ENCODE measurements around the gene PHLDB1.
"Not testable (repeated sequence)": the region's sequence is repeated elsewhere in the genome, so short reads cannot be mapped to it uniquely, and the experiment has no call there.

Gene PHLDB1

DNA sequence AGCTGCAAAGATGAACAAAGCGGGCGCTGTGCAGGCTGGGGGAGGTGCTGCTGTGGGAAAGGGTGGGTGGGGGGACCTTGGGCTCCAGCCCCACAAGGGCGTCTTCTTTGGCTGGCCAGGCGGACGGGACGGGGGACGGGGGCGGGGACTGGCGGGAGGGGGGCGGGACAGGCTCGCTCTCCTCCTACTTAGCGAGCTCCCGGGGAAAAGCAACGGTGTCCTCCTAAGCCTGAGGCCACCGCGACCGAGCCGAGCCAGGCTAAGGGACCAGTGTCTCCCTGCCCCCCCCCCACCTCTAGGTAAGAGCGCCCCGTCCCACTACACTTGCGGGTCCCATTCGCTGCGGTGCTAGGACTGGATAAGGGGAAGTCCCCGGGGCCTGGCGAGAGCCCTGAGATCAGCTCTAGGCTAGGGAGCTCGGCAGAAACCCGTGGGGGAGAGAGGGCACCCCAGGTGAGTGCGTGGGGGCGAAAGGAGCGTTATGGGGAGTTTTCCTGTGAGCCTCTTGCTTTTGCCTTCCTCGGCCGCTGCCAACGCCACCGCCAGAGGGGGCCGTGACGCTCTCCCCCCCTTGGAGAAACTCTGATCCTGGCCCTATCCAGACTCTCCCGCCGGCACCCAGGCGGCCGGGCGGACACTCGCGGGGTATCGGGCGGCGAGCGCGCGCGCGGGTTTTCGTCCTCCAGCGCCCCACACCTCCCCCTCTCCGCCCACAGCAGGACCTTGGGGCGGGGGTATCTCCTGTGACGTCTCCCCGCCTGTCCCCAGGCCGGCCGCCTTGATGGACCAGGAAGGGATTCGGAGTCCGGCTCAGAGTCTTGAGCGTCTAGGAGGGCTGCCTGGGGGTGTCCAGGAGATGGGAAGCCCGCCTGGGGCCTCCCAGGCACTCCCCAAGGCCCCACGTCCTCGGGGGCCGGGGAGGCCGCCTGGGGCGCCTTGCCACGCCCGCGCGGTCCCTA, at the start of gene PHLDB1:
PHLDB1 (plus strand) TSS at position 215 of the 959 bp plus-strand sequence. CDS start 6,222 bp downstream, outside the sequence.
- DNase-seq (ENCODE audit: low spot score), result no peak

DNA sequence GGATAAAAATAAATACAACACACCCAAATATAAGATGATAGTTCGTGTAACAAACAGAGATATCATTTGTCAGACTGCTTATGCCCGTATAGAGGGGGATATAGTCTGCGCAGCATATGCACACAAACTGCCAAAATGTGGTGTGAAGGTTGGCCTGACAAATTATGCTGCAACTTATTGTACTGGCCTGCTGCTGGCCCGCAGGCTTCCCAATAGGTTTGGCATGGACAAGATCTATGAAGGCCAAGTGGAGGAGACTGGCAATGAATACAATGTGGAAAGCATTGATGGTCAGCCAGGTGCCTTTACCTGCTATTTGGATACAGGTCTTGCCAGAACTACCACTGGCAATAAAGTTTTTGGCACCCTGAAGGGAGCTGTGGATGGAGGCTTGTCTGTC, 46.6 kb upstream of the PHLDB1 start:
- DNase-seq (ENCODE audit: low spot score), result no peak

DNA sequence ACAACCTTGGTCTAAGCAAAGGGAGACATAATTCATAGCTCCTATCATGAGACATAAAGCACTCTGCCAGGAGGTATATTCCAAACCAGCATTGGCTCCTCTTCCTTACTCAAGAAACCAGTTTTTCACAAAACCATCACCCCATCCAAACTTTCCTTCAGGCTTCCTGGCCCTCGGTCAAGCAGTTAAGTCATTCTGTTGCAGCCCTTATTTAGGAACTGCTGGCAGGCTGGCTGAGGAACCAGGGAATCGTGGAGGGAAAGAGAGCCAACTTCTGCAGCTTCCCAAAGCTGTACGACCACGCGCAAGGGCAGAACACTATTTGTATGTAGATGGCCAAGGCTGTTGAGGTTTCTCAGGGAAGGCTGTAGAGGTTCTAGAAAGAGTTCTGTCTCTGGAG, 42.4 kb upstream of the PHLDB1 start:
- no peak for DNase-seq (ENCODE audit: low spot score)

GRCh38 chr11:118569670-118570069, 37.7 kb upstream of the PHLDB1 start:
- no peak for DNase-seq (ENCODE audit: low spot score)

DNA sequence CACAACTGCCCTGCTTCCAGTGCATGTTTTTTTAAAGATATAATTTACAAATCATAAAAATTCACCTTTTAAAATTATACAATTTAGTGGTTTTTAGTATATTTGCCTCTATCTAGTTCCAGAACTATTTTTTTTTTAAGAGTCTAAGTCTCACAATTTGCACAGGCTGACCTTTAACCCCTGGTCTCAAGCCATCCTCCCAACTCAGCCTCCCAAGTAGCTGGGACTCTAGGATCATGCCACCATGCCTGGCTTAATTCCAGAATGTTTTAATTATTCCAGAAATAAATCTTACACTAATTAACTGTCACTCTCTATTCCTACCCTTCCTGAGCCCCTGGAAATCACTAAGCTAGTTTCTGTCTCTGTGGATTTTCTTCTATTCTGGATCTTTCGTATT, 36.6 kb upstream of the PHLDB1 start:
- no peak for DNase-seq (ENCODE audit: low spot score)

DNA sequence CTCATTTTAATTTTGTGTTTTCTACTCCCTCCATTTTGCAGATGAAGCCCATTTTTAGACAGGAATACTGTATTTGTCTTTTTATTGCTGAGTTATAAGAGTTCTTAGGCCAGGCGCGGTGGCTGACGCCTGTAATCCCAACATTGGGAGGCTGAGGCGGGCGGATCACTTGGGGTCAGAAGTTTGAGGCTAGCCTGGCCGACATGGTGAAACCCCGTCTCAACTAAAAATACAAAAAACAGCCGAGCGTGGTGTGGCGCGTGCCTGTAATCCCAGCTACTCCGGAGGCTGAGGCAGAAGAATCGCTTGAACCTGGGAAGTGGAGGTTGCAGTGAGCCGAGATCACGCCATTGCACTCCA, 35.7 kb upstream of the PHLDB1 start:
- DNase-seq (ENCODE audit: low spot score), result peak; percentile 16

DNA sequence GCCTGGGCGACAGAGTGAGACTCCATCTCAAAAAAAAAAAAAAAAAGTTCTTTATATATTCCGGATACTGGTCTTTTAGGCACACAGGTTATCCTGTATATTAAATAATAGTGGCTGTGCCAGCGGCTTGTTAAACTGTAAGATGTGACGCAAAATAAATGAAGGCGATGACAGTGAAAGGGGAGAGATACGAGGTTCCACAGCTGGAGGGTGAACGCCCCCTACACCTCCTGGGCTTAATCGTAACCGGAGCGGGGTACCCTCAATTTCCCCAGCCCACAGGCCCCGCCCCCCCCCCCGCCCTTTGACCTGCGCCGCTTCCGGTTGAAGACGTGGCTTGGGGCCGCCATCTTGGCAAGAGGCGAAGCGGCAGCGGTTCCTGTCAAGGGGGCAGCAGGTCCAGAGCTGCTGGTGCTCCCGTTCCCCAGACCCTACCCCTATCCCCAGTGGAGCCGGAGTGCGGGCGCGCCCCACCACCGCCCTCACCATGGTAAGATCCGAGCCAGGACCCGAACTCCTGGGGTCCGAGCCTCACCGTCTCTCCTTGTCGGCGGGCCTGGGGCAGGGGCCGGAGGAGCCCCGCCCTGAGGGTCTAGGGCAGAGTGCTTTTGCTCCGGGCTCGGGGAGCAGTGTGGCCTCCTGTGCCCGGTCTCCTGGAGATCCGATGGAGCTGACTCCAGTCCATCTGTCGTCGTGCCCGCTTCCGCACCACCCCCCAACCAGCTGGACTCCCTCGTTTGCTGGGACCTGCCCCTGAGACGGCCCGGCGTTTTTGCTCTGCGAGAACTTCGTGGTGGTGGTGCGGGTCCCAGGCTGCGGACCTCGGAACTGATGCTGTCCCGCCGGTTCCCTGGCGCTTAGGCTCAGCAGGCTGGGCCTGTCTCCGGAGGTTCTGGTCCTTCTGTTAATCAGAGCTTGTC, 35.1 kb upstream of the PHLDB1 start, which contains the start of gene ARCN1:
ARCN1 (plus strand) TSS at position 349 of the 920 bp plus-strand sequence; CDS start at position 488, 139 bp downstream.
- DNase-seq (ENCODE audit: low spot score), result peak; percentile 88

DNA sequence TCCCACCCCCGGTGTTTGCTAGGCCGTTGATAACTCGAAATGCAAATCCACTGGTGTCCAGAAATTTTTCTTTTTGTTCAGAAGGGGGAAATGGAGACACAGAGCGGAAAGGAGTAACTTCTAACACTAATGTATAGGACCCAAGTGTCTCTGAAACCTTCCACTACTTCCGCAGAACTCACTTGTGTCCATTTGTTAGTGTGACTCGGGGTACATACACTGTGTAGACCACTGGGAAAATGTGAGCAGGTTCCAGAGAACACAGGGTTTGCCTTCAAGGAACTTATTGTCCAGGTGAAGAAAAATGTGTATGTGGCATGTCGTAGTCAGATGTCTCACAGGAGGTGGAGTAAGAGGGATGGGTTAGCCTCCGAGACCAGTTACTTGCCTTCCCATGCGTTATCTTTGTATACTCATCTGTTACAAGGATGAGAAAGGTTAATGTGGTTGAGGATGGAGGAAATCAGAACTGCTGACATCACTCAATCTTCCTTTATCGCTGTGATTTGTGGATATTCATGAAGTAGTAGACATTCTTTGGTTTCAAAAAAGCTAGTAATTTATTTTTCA, 34.3 kb upstream of the PHLDB1 start:
- DNase-seq (ENCODE audit: low spot score), result peak; percentile 63

DNA sequence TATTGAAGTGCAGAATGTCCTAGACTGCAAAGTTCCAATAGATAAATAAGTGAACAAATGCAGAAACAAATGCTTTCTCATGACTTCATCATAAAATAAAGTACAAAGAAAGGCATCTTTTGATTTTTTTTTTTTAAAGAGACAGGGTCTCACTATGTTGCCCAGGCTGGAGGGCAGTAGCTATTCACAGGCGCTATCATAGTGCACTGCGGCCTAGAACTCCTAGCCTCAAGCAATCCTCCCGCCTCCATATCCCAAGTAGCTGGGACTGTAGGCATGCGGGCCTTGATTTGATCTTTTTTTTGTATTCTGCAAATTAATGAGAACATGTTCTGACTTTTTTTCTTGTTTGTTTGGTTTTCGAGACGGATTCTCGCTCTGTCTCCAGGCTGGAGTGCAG, 32.8 kb upstream of the PHLDB1 start:
- no peak for DNase-seq (ENCODE audit: low spot score)

DNA sequence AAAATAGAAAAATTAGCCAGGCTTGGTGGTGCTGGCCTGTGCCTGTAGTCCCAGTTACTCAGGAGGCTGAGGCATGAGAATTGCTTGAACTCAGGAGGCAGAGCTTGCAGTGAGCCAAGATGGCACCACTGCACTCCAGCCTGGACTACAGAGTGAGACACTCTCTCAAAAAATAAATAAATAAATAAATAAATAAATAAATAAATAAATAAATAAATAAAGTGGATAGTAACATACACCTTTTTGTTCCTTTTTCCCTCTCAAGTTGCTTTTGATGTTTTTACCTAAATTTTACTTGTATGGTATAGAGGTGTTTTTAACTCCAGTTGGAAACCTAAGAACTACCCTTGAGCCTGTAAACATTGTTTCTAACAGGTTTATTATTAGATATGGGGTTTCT, 29.4 kb upstream of the PHLDB1 start:
- DNase-seq (ENCODE audit: low spot score), result not testable (repeated sequence)

GRCh38 chr11:118581057-118581456, 26.4 kb upstream of the PHLDB1 start:
- no peak for DNase-seq (ENCODE audit: low spot score)

- DNase-seq (ENCODE audit: low spot score), result no peak
Observed at GRCh38 chr11:118587952-118588351, 19.5 kb upstream of the PHLDB1 start.

GRCh38 chr11:118592616-118593367, 14.6 kb upstream of the PHLDB1 start:
- DNase-seq (ENCODE audit: low spot score), result no peak

DNA sequence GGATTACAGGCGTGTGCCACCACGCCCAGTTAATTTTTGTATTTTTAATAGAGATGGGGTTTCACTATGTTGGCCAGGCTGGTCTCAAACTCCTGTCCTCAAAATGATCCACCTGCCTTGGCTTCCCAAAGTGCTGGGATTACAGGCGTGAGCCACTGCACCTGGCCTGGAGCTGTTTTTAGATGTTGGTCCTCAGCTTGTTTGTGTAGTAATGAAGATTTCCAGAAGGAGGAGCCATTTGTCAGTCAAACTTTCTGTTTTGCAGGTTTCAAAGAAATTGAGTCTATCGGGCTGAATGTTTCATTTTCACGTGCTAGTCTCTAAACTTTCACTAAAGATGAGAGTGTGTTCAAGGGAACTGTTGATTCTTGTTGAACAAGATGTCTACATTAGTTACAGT, 12.4 kb upstream of the PHLDB1 start:
- DNase-seq (ENCODE audit: low spot score), result peak; percentile 62

DNA sequence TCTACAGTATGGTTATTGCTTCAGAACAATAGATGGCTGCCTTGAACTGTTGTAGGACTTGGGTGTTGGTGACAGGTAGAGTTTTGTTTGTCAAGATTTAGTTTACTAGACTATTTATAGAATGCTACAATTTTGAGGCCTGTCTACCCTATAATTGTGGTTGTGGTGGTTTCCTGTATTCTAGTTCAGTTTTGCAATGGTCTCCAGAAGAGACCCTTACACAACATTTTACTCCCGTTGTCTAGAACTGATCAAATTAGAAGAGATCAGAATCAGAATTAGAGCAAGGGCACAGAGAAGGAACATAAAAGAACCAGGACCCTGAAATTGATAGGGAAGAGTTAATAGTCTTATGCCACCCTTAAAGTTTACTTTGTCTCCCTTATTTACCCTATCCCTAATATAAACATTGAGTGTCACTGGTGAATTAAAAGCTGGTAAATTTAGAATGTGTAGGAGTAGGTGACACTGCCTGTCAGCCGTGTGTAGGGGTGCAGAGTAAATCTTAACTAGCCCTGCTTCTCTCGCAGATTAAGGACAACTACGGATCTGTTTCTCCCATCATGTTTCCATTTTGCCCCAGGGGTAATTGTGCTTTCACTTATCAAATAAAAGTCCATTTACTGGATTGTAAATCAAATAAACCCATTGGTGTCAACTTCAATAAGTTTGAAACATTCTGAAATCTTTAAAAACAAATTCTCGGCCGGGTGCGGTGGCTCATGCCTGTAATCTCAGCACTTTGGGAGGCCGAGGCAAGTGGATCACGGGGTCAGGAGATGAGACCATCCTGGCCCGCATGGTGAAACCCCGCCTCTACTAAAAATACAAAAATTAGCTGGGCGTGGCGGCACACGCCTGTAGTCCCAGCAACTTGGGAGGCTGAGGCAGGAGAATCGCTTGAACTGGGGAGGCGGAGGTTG, 10.9 kb upstream of the PHLDB1 start:
- no peak for DNase-seq (ENCODE audit: low spot score)

DNA sequence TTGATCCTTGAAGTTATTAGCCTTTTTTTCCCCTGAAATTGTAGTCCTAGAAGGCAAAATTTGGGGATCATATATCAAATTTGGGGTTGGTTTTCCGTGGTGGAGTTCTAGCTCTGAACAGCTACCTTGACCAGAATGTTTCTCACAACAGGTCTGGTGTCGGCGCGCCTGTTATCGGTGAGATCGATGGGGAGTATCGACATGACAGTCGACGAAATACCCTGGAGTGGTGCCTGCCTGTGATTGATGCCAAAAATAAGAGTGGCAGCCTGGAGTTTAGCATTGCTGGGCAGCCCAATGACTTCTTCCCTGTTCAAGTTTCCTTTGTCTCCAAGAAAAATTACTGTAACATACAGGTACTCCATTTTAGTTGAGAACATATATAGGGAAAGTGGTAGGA, 9.9 kb upstream of the PHLDB1 start:
- no peak for DNase-seq (ENCODE audit: low spot score)

GRCh38 chr11:118602331-118602730, 5.1 kb upstream of the PHLDB1 start:
- DNase-seq (ENCODE audit: low spot score), result no peak

- not testable (repeated sequence) for DNase-seq (ENCODE audit: low spot score)
Observed at GRCh38 chr11:118603709-118604108, 3.7 kb upstream of the PHLDB1 start.

GRCh38 chr11:118604566-118604965, 2.8 kb upstream of the PHLDB1 start:
- no peak for DNase-seq (ENCODE audit: low spot score)

- DNase-seq (ENCODE audit: low spot score), result no peak
Observed at GRCh38 chr11:118605116-118605867, 2.1 kb upstream of the PHLDB1 start.

All from NAMALWA (cell line).